ENCODE measurements around the gene CD3D. TPM values are rescaled to one million over a fixed set of nuclear protein-coding genes. Genes with fewer than 3 reads are reported as not detected.

Gene CD3D
- total RNA-seq, 3 donors from 2014 or later (not counting 1 experiment from before 2014, with no cell fraction given): 11.6 to 84.1 (median 12.0) TPM

Other genes with a start within 250 kb of the CD3D start
- under 1 TPM in 1 of 3 donors, not detected in 2; 0.33 TPM for gene SCN4B, start 189.9 kb downstream of the CD3D start, total RNA-seq
- not detected for gene SCN2B, start 166.1 kb downstream of the CD3D start, total RNA-seq
- gene JAML, start 117.7 kb downstream of the CD3D start, total RNA-seq: 10 to 100 TPM in 2 of 3 donors, 1 to 10 TPM in 1; 7.1 to 27.8 (median 12.8) TPM
- 1 to 10 TPM; 6.3 to 7.5 (median 6.7) TPM for gene MPZL3, start 90.3 kb downstream of the CD3D start, total RNA-seq
- gene MPZL2, start 78.4 kb downstream of the CD3D start, total RNA-seq: under 1 TPM in 2 of 3 donors, not detected in 1; 0.49 to 0.58 TPM
- 100 to 1,000 TPM in 2 of 3 donors, 10 to 100 TPM in 1; 31.6 to 322 (median 155) TPM for gene CD3E, start 38.0 kb downstream of the CD3D start, total RNA-seq
- 10 to 100 TPM in 1 of 3 donors, 1 to 10 TPM in 2; 7.6 to 52.1 (median 8.2) TPM for gene CD3G, start 1.6 kb upstream of the CD3D start, total RNA-seq
- gene UBE4A, start 16.9 kb upstream of the CD3D start, total RNA-seq: 10 to 100 TPM; 35.1 to 43.9 (median 37.0) TPM
- gene ATP5MG, start 58.9 kb upstream of the CD3D start, total RNA-seq: 100 to 1,000 TPM in 2 of 3 donors, 10 to 100 TPM in 1; 90.3 to 135 (median 107) TPM
- gene KMT2A, start 93.8 kb upstream of the CD3D start, total RNA-seq: 100 to 1,000 TPM; 146 to 176 (median 157) TPM
- gene TTC36, start 184.8 kb upstream of the CD3D start, total RNA-seq: under 1 TPM in 1 of 3 donors, not detected in 2; 0.43 TPM
- gene TMEM25, start 188.5 kb upstream of the CD3D start, total RNA-seq: 10 to 100 TPM in 1 of 3 donors, 1 to 10 TPM in 2; 4.1 to 11.0 (median 9.3) TPM
- gene IFT46, start 223.2 kb upstream of the CD3D start, total RNA-seq: 1 to 10 TPM; 7.2 to 9.8 (median 8.1) TPM
- 10 to 100 TPM; 72.9 to 88.6 (median 88.4) TPM for gene ARCN1, start 229.7 kb upstream of the CD3D start, total RNA-seq

All from natural killer cell (primary cell).